Hepatocyte (in vitro differentiated cells): ENCODE measurements around the gene G6PC2. TPM values are rescaled to one million over a fixed set of nuclear protein-coding genes. Genes with fewer than 3 reads are reported as not detected.
"Not testable (repeated sequence)": the region's sequence is repeated elsewhere in the genome, so short reads cannot be mapped to it uniquely, and the experiment has no call there.

ENCODE experiments used
- DNase-seq: peaks from one replicate; pipeline ENCODE4 v3.0.0-alpha.2; 2016; ENCODE audit warnings: low spot score
- H2AFZ ChIP-seq: fragments of 200-600 bp; sonication (generic); 2 replicates; pipeline ENCODE4 v1.6.0; 2016; ENCODE audit warnings: antibody characterized with exemption, mild to moderate bottlenecking
- H3K27ac ChIP-seq: fragments of 200-600 bp; sonication (generic); 2 replicates; pipeline ENCODE4 v1.5.1; 2016; ENCODE audit warnings: mild to moderate bottlenecking
- H3K27me3 ChIP-seq: fragments of 200-600 bp; sonication (generic); 2 replicates; pipeline ENCODE4 v1.6.1; 2016
- H3K36me3 ChIP-seq: fragments of 200-600 bp; sonication (generic); replicated peaks from 2 replicates; pipeline ENCODE4 v1.5.1; 2016; ENCODE audit warnings: low read depth; ENCODE audit not compliant: insufficient read depth
- H3K4me1 ChIP-seq: fragments of 200-600 bp; sonication (generic); 2 replicates; pipeline ENCODE4 v1.5.1; 2016; ENCODE audit warnings: mild to moderate bottlenecking, moderate library complexity; ENCODE audit not compliant: insufficient read depth
- H3K4me2 ChIP-seq: fragments of 200-600 bp; sonication (generic); 2 replicates; pipeline ENCODE4 v1.6.0; 2016
- H3K4me3 ChIP-seq: fragments of 200-600 bp; sonication (generic); 2 replicates; pipeline ENCODE4 v1.5.1; 2016; ENCODE audit warnings: mild to moderate bottlenecking
- H3K79me2 ChIP-seq: fragments of 200-600 bp; sonication (generic); 2 replicates; pipeline ENCODE4 v1.6.0; 2017; ENCODE audit warnings: mild to moderate bottlenecking
- H3K9me2 ChIP-seq: fragments of 200-600 bp; sonication (generic); replicated peaks from 2 replicates; pipeline ENCODE4 v1.6.0; 2017; ENCODE audit warnings: mild to moderate bottlenecking; ENCODE audit not compliant: insufficient read depth
- H3K9me3 ChIP-seq: fragments of 200-600 bp; sonication (generic); 2 replicates; pipeline ENCODE4 v1.5.1; 2016; ENCODE audit warnings: low read depth, mild to moderate bottlenecking
- H4K20me1 ChIP-seq: fragments of 200-600 bp; sonication (generic); 2 replicates; pipeline ENCODE4 v1.6.0; 2016; ENCODE audit warnings: mild to moderate bottlenecking; ENCODE audit not compliant: insufficient read depth, poor library complexity, severe bottlenecking
- EZH2 ChIP-seq: fragments of 200-600 bp; sonication (generic); IDR thresholded peaks from 2 replicates; pipeline ENCODE4 v1.6.1; 2016; ENCODE audit warnings: antibody characterized with exemption, mild to moderate bottlenecking, borderline replicate concordance
- EZH2phosphoT487 ChIP-seq: fragments of 200-600 bp; sonication (generic); IDR thresholded peaks from one replicate; pipeline ENCODE4 v1.6.1; 2018; ENCODE audit warnings: antibody characterized with exemption, mild to moderate bottlenecking, low read depth, moderate library complexity; ENCODE audit not compliant: unreplicated experiment, severe bottlenecking
- WGBS: methylation state at CpG from one replicate; pipeline ENCODE4 v1.1.6; 2016; ENCODE audit warnings: low lambda C conversion rate; ENCODE audit errors: missing lambda C conversion rate; 5-methylcytosine and 5-hydroxymethylcytosine counted together
- polyA plus RNA-seq: library from polyadenylated mRNA; unstranded; fragments of >200 nt; fragmentation: Nextera tagmentation; extraction: Ambion mirVana; gene quantifications from 2 replicates; pipeline ENCODE4 v1.2.1, GENCODE V29; 2016
- total RNA-seq: library from RNA; depleted of rRNA; stranded (reverse); fragments of >200 nt; gene quantifications from 2 replicates; pipeline ENCODE4 v1.2.3, GENCODE V29; 2014
- TF ChIP-seq, protein P1 (sequence below): fragments of 200-600 bp; sonication (generic); IDR thresholded peaks from 2 replicates; pipeline ENCODE4 v1.5.1; 2016; ENCODE audit warnings: antibody characterized with exemption, mild to moderate bottlenecking; ENCODE audit not compliant: poor library complexity

The G6PC2 gene
- total and polyA plus RNA-seq, 2 experiments from 2014 or later = not detected

DNA sequence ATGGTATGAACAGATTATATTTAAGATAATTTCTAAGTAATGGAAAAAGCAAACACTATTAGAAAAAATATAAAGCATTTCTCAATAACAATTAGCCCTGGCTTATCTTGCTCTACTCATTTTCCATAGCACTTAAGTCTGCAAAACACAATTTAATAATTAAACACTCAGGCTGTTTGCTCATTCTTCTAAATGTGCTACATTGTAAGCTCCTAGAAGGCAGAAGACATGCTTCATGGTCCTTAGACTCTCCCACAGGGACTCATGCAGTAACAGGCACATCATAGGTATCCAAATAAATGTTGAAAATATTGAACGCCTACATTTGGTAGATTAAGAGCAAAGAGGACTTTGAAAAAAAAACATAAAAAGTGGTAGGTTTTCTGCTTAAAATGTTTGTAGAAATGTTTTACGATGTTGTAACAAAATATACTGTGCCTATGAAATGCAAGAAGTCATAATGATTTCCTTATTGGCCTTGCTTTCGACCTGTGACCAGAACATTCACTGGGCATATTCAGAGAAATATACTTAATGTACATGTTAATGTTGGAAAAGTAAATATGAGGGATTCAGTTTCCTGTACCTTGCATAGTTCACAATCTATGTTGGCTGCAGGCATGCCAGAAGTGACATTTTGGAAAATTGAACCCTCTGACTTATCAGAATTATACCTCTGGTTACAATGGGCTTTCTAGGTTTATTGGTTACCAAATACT, 27.2 kb downstream of the G6PC2 start:
- Histone ChIP-seq H4K20me1 (no peaks in the 10 kb centered on the region), H3K9me3 (no peaks in the 10 kb centered on the region), H3K9me2 (no peaks in the 10 kb centered on the region), H2AFZ (no peak overlapping the region), H3K79me2 (no peaks in the 10 kb centered on the region), H3K4me3 (no peak overlapping the region), H3K27ac (no peak overlapping the region), H3K4me2 (no peak overlapping the region), H3K27me3 (no peaks in the 10 kb centered on the region), H3K36me3 (no peaks in the 10 kb centered on the region), H3K4me1 (peaks cover 5% of the 10 kb centered on the region)
- DNase-seq = no peak
- WGBS = 73% methylated on average over 3 of the region's 3 CpGs
- no peak for TF ChIP-seq EZH2phosphoT487
- TF ChIP-seq, protein P1, sequence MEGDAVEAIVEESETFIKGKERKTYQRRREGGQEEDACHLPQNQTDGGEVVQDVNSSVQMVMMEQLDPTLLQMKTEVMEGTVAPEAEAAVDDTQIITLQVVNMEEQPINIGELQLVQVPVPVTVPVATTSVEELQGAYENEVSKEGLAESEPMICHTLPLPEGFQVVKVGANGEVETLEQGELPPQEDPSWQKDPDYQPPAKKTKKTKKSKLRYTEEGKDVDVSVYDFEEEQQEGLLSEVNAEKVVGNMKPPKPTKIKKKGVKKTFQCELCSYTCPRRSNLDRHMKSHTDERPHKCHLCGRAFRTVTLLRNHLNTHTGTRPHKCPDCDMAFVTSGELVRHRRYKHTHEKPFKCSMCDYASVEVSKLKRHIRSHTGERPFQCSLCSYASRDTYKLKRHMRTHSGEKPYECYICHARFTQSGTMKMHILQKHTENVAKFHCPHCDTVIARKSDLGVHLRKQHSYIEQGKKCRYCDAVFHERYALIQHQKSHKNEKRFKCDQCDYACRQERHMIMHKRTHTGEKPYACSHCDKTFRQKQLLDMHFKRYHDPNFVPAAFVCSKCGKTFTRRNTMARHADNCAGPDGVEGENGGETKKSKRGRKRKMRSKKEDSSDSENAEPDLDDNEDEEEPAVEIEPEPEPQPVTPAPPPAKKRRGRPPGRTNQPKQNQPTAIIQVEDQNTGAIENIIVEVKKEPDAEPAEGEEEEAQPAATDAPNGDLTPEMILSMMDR = no peak
- TF ChIP-seq EZH2 = no peak

DNA sequence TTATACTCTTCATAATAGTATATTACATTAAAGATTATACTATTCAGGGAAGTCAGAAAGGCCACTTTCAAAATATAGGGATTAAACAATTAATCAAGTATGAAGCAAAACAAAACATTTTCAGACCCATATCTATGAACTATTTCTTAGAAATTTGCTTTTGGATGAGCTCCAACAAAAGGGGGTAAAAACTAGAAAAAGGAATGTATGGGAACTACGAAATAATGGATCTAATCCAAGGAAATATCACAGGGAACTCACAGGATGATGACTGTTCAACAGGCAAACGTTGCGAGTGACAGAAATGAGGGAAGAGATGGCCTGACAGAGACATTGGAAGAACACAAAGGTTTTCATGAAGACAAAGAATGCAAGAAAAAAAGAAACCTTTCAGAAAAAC, 27.9 kb downstream of the G6PC2 start:
- Histone ChIP-seq H3K79me2 (no peaks in the 10 kb centered on the region), H4K20me1 (no peaks in the 10 kb centered on the region), H3K9me3 (no peaks in the 10 kb centered on the region), H3K4me2 (no peak overlapping the region), H3K4me3 (no peak overlapping the region), H3K4me1 (peaks cover 5% of the 10 kb centered on the region), H3K27ac (no peak overlapping the region), H2AFZ (no peak overlapping the region), H3K9me2 (no peaks in the 10 kb centered on the region), H3K36me3 (no peaks in the 10 kb centered on the region), H3K27me3 (no peaks in the 10 kb centered on the region)
- no peak for DNase-seq
- TF ChIP-seq EZH2 (no peak), EZH2phosphoT487 (no peak)
- TF ChIP-seq, protein P1 = no peak
- 78% methylated on average over 3 of the region's 3 CpGs for WGBS

DNA sequence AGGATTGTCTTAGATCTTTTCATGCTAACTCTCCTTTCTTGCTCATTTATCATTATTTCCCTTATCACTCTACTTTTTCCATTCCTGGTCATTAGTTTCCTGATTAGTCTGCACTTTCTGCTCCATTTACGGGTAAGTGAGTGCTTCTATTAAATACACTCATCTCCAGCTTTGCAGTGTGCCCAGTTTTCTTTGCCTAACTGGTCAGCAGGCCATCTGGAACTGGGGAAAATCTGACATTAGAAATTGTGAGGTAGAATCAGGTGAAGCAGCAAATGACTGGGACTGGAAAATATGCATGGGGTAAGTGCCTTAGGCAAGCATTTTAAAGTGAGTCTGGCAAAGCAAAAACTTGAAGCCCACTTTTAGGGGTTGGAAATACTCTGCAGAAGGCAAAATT, 29.2 kb downstream of the G6PC2 start:
- TF ChIP-seq EZH2 (no peak), EZH2phosphoT487 (no peak)
- TF ChIP-seq, protein P1 = no peak
- DNase-seq = no peak
- 64% methylated on average over 1 of the region's 1 CpG for whole genome bisulfite sequencing
- Histone ChIP-seq H3K36me3 (no peaks in the 10 kb centered on the region), H3K9me2 (no peaks in the 10 kb centered on the region), H2AFZ (no peak overlapping the region), H3K9me3 (no peaks in the 10 kb centered on the region), H3K27ac (no peak overlapping the region), H3K4me3 (no peak overlapping the region), H4K20me1 (no peaks in the 10 kb centered on the region), H3K4me1 (peaks cover 5% of the 10 kb centered on the region), H3K79me2 (no peaks in the 10 kb centered on the region), H3K27me3 (no peaks in the 10 kb centered on the region), H3K4me2 (no peak overlapping the region)

DNA sequence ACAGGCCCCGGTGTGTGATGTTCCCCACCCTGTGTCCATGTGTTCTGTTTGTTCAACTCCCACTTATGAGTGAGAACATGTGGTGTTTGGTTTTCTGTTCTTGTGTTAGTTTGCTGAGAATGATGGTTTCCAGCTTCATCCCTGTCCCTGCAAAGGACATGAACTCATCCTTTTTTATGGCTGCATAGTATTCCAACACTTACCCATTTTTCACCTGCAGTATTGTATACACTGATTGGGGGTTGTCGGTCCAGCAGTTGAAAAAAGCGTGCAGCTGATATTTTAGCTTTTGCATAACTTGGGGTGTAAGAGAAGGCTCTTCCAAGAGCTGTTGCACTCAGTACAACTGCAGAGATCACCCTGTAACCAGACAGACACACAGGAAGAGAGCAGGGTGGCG, 31.1 kb downstream of the G6PC2 start:
- WGBS = 94% methylated on average over 4 of the region's 4 CpGs
- not testable (repeated sequence) for H3K36me3 ChIP-seq, H3K79me2 ChIP-seq, H3K4me2 ChIP-seq, H4K20me1 ChIP-seq, H2AFZ ChIP-seq, H3K4me1 ChIP-seq, H3K27me3 ChIP-seq, DNase-seq, H3K9me2 ChIP-seq, H3K4me3 ChIP-seq, H3K27ac ChIP-seq, H3K9me3 ChIP-seq
